HepG2 (cell line): ENCODE data around the gene FGF3. TPM values are rescaled to one million over a fixed set of nuclear protein-coding genes. Genes with fewer than 3 reads are reported as not detected.

Source experiments
- ATAC-seq: fragments of 200-7000 bp; cut with Tn5 transposase; 3 replicates; pipeline ENCODE4 v1.9.1; 2020; ENCODE audit warnings: mild to moderate bottlenecking, moderate library complexity
- BruUV-seq: library from RNA; stranded (reverse); fragments of 400-500 nt; replicated peaks from 2 replicates; lab custom pipeline; 2021; lab: Mats Ljungman, UMichigan
- CTCF ChIA-PET: fragments of 300-600 bp; formaldehyde crosslinking; extraction: SDS; loops from one replicate; lab custom pipeline; 2021; ENCODE audit warnings: low total read pairs, inconsistent platforms, low intra/inter-chr PET ratio; lab: Yijun Ruan, JAX
- POLR2A ChIA-PET: fragments of 350-600 bp; sonication (Branson Sonifier 250); formaldehyde crosslinking; loops from one replicate; lab custom pipeline; 2020; ENCODE audit warnings: antibody characterized with exemption, inconsistent platforms; lab: Yijun Ruan, JAX
- DNase-seq: peaks from one replicate; pipeline ENCODE4 v3.0.0-alpha.2; 2015; ENCODE audit warnings: low spot score
- FAIRE-seq: peaks from 3 replicates; lab custom pipeline; 2011; peaks lifted over from hg19 to GRCh38; lab: Jason Lieb, UNC
- H2AFZ ChIP-seq: one replicate; pipeline ENCODE4 v1.6.1; 2011; ENCODE audit warnings: low read length, inconsistent platforms
- H3K27ac ChIP-seq: fragments of 300-600 bp; 3 replicates; pipeline ENCODE4 v1.8.0; 2011; ENCODE audit warnings: mixed run types, mild to moderate bottlenecking, mixed read lengths, low read length, inconsistent platforms; ENCODE audit not compliant: insufficient read depth; ENCODE audit errors: extremely low read length
- H3K27me3 ChIP-seq, 2 experiments: fragments of 200-600 bp in 1 of 2; 2 replicates in 1 of 2; 3 replicates in 1 of 2; pipeline versions ENCODE4 v1.6.0 to v1.8.0; 2011; ENCODE audit warnings: low read length in 2 of 2, mild to moderate bottlenecking in 2 of 2, moderate library complexity in 2 of 2, inconsistent platforms in 1 of 2; ENCODE audit not compliant: insufficient read depth in 2 of 2, control insufficient read depth in 1 of 2
- H3K36me3 ChIP-seq, 2 experiments: fragments of 200-600 bp in 1 of 2; replicated peaks in 1 of 2; 2 replicates in 1 of 2; 3 replicates in 1 of 2; pipeline versions ENCODE4 v1.5.1 to v1.8.0; 2011; ENCODE audit warnings: low read length in 2 of 2, inconsistent platforms in 1 of 2; ENCODE audit not compliant: insufficient read depth in 2 of 2, control insufficient read depth in 1 of 2
- H3K4me1 ChIP-seq: 2 replicates; pipeline ENCODE4 v1.5.1; 2012; ENCODE audit warnings: low read length, inconsistent platforms; ENCODE audit not compliant: insufficient read depth
- H3K4me2 ChIP-seq: 2 replicates; pipeline ENCODE4 v1.6.0; 2011; ENCODE audit warnings: low read depth, low read length, inconsistent platforms
- H3K4me3 ChIP-seq, 3 experiments: fragments of 200-600 bp in 1 of 3; sonication (generic), shearing (Covaris generic) in 1 of 3; replicated peaks in 1 of 3; 2 replicates each; pipeline ENCODE4 v1.5.1; 2011 to 2016; ENCODE audit warnings: low read length in 3 of 3, inconsistent platforms in 2 of 3, low read depth in 2 of 3, mild to moderate bottlenecking in 2 of 3, control low read depth in 1 of 3, mixed read lengths in 1 of 3; ENCODE audit not compliant: insufficient read depth in 1 of 3
- H3K79me2 ChIP-seq: one replicate; pipeline ENCODE4 v1.6.1; 2011; ENCODE audit warnings: low read length, inconsistent platforms; ENCODE audit not compliant: insufficient read depth
- H3K9ac ChIP-seq: 2 replicates; pipeline ENCODE4 v1.6.0; 2011; ENCODE audit warnings: mild to moderate bottlenecking, low read depth, low read length, inconsistent platforms; ENCODE audit not compliant: insufficient read depth
- H3K9me3 ChIP-seq: 2 replicates; pipeline ENCODE4 v1.5.1; 2012; ENCODE audit warnings: mild to moderate bottlenecking, low read length
- H4K20me1 ChIP-seq: 2 replicates; pipeline ENCODE4 v1.6.0; 2011; ENCODE audit warnings: inconsistent platforms, mild to moderate bottlenecking, low read length, moderate library complexity; ENCODE audit not compliant: insufficient read depth
- ARID2 ChIP-seq: sonication (generic); formaldehyde crosslinking; IDR thresholded peaks from 2 replicates; pipeline ENCODE4 v1.8.1; 2022; ENCODE audit warnings: mild to moderate bottlenecking, missing genetic modification reagents, borderline replicate concordance
- GPBP1L1 ChIP-seq: sonication (generic); formaldehyde crosslinking; IDR thresholded peaks from 2 replicates; pipeline ENCODE4 v1.5.0; 2020; ENCODE audit warnings: mild to moderate bottlenecking, missing genetic modification reagents
- NR1H2 ChIP-seq: sonication (generic); formaldehyde crosslinking; IDR thresholded peaks from 2 replicates; pipeline ENCODE4 v1.8.1; 2022; ENCODE audit warnings: low read depth, missing genetic modification reagents, borderline replicate concordance
- PHF5A ChIP-seq: IDR thresholded peaks from one replicate; pipeline ENCODE4 v1.6.1; 2018; ENCODE audit warnings: low read depth, missing genetic modification reagents; ENCODE audit not compliant: unreplicated experiment
- ZNF788 ChIP-seq: sonication (generic); formaldehyde crosslinking; IDR thresholded peaks from 2 replicates; pipeline ENCODE4 v1.5.0; 2020; ENCODE audit warnings: mild to moderate bottlenecking, missing genetic modification reagents, borderline replicate concordance
- WGBS: methylation state at CpG from one replicate; pipeline ENCODE4 v1.1.6; 2017; ENCODE audit warnings: low lambda C conversion rate; 5-methylcytosine and 5-hydroxymethylcytosine counted together
- in situ Hi-C: cut with HindIII; loops from 2 replicates; pipeline ENCODE4 v1.10.0; 2017; ENCODE audit warnings: low pct_unique_long_range_greater_than_20kb; ENCODE audit not compliant: extremely low pct_ligation_motif_present
- intact Hi-C: fragments of 100-400 bp; cut with micrococcal nuclease; formaldehyde crosslinking; loops from one replicate; pipeline ENCODE4 v1.10.0; 2022; ENCODE audit not compliant: unreplicated experiment
- polyA plus RNA-seq, 8 experiments: library from polyadenylated mRNA; depleted of rRNA in 3 of 8; stranded (reverse) in 7 of 8; unstranded in 1 of 8; fragments of >200 nt; fragmentation: Illumina TruSeq in 4 of 8; extraction: Trizol in 4 of 8; gene quantifications; 2 replicates each; pipeline versions ENCODE4 v1.2.1 to v1.2.3, GENCODE V29; 2011 to 2016; ENCODE audit warnings: low read depth in 4 of 8, missing spikeins in 1 of 8, mixed read lengths in 1 of 8; ENCODE audit not compliant: insufficient read depth in 1 of 8
- total RNA-seq, 5 experiments: library from RNA; depleted of rRNA; stranded (reverse); fragments of >200 nt; fragmentation: Illumina TruSeq; extraction: Trizol; gene quantifications; 2 replicates each; pipeline ENCODE4 v1.2.3, GENCODE V29; 2016; ENCODE audit warnings: low read depth in 1 of 5
- TF ChIP-seq, protein P1 (sequence below): fragments of 450-650 bp; IDR thresholded peaks from 2 replicates; pipeline ENCODE4 v1.6.1; 2017

FGF3 gene
- total and polyA plus RNA-seq, 2 of the 13 experiments (the other 11 are each of a cell fraction or from before 2014, with no cell fraction given): not detected

- no TSS peak for BruUV-seq
- no peak overlapping the region for H3K9ac ChIP-seq
- intact Hi-C loops (no loop called here), in situ Hi-C loops (no loop called here)
- no peak overlapping the region for H2AFZ ChIP-seq
- no peaks in the 10 kb centered on the region for H3K79me2 ChIP-seq
- 0 out of 2 replicates have a peak, but pooled peaks cover 4% of the 10 kb centered on the region for H4K20me1 ChIP-seq
- H3K27me3 ChIP-seq: peaks cover 10 to 44% of the 10 kb centered on the region in 2 experiments; a peak in 4 of 5 replicates
- 48% methylated on average over 6 of the region's 13 CpGs for WGBS
- POLR2A ChIA-PET: no interaction called here
- H3K4me2 ChIP-seq: no peak overlapping the region
- DNase-seq (no peak), ATAC-seq (no peak), FAIRE-seq (no peak)
- CTCF ChIA-PET: no interaction called here
- no peak for TF ChIP-seq ARID2 (CRISPR knock-in tag)
- TF ChIP-seq, protein P1, sequence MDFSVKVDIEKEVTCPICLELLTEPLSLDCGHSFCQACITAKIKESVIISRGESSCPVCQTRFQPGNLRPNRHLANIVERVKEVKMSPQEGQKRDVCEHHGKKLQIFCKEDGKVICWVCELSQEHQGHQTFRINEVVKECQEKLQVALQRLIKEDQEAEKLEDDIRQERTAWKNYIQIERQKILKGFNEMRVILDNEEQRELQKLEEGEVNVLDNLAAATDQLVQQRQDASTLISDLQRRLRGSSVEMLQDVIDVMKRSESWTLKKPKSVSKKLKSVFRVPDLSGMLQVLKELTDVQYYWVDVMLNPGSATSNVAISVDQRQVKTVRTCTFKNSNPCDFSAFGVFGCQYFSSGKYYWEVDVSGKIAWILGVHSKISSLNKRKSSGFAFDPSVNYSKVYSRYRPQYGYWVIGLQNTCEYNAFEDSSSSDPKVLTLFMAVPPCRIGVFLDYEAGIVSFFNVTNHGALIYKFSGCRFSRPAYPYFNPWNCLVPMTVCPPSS: no peak
- no peak for TF ChIP-seq GPBP1L1 (CRISPR knock-in tag)
- TF ChIP-seq NR1H2 (CRISPR knock-in tag): no peak
- TF ChIP-seq PHF5A (CRISPR knock-in tag): no peak
- TF ChIP-seq ZNF788 (CRISPR knock-in tag): no peak
- H3K4me3 ChIP-seq: no peak overlapping the region
- H3K9me3 ChIP-seq: no peaks in the 10 kb centered on the region
- no peaks in the 10 kb centered on the region for H3K36me3 ChIP-seq
- H3K4me1 ChIP-seq: no peaks in the 10 kb centered on the region
- H3K27ac ChIP-seq: no peak overlapping the region
Measured at GRCh38 chr11:69815973-69816372, 3.2 kb downstream of the FGF3 start.
